GM23248 (cell line): ENCODE data around the gene EEPD1. TPM values are rescaled to one million over a fixed set of nuclear protein-coding genes. Genes with fewer than 3 reads are reported as not detected.

Experiments used
- DNase-seq: peaks from one replicate; pipeline ENCODE4 v3.0.0-alpha.2; 2015
- H2AFZ ChIP-seq: fragments of 200-600 bp; sonication (generic); 2 replicates; pipeline ENCODE4 v1.6.1; 2016; ENCODE audit warnings: antibody characterized with exemption
- H3F3A ChIP-seq: fragments of 200-600 bp; sonication (generic); 2 replicates; pipeline ENCODE4 v1.6.1; 2016; ENCODE audit warnings: mild to moderate bottlenecking, antibody characterized with exemption, mixed run types; ENCODE audit not compliant: insufficient read depth
- H3K27ac ChIP-seq: fragments of 200-600 bp; sonication (generic); 2 replicates; pipeline ENCODE4 v1.5.1; 2016; ENCODE audit warnings: mild to moderate bottlenecking
- H3K27me3 ChIP-seq: fragments of 200-600 bp; sonication (generic); replicated peaks from 2 replicates; pipeline ENCODE4 v1.6.1; 2016; ENCODE audit warnings: mild to moderate bottlenecking; ENCODE audit not compliant: insufficient read depth
- H3K36me3 ChIP-seq: fragments of 200-600 bp; sonication (generic); 2 replicates; pipeline ENCODE4 v1.6.1; 2016; ENCODE audit warnings: low read depth, mild to moderate bottlenecking
- H3K4me1 ChIP-seq: fragments of 200-600 bp; sonication (generic); 2 replicates; pipeline ENCODE4 v1.6.1; 2016; ENCODE audit warnings: mild to moderate bottlenecking; ENCODE audit not compliant: insufficient read depth
- H3K4me2 ChIP-seq: fragments of 200-600 bp; sonication (generic); one replicate; pipeline ENCODE4 v1.6.1; 2016; ENCODE audit warnings: mild to moderate bottlenecking; ENCODE audit not compliant: unreplicated experiment
- H3K4me3 ChIP-seq: fragments of 200-600 bp; sonication (generic); 2 replicates; pipeline ENCODE4 v1.5.1; 2016; ENCODE audit warnings: mild to moderate bottlenecking
- H3K79me2 ChIP-seq: fragments of 200-600 bp; sonication (generic); 2 replicates; pipeline ENCODE4 v1.6.1; 2016; ENCODE audit warnings: mild to moderate bottlenecking; ENCODE audit not compliant: insufficient read depth
- H3K9ac ChIP-seq: fragments of 200-600 bp; sonication (generic); 2 replicates; pipeline ENCODE4 v1.6.1; 2016; ENCODE audit warnings: mild to moderate bottlenecking
- H3K9me2 ChIP-seq: fragments of 200-600 bp; sonication (generic); 2 replicates; pipeline ENCODE4 v1.6.1; 2016; ENCODE audit warnings: mixed run types, mild to moderate bottlenecking, moderate library complexity; ENCODE audit not compliant: insufficient read depth
- H3K9me3 ChIP-seq: fragments of 200-600 bp; sonication (generic); one replicate; pipeline ENCODE4 v1.6.1; 2017; ENCODE audit warnings: low read depth
- H4K20me1 ChIP-seq: fragments of 200-600 bp; sonication (generic); 2 replicates; pipeline ENCODE4 v1.6.0; 2016; ENCODE audit not compliant: insufficient read depth
- EZH2 ChIP-seq: fragments of 200-600 bp; sonication (generic); IDR thresholded peaks from 2 replicates; pipeline ENCODE4 v1.6.1; 2018; ENCODE audit warnings: antibody characterized with exemption, mild to moderate bottlenecking; ENCODE audit not compliant: insufficient read depth, poor library complexity, severe bottlenecking
- EZH2phosphoT487 ChIP-seq: fragments of 200-600 bp; sonication (generic); IDR thresholded peaks from 2 replicates; pipeline ENCODE4 v1.6.1; 2018; ENCODE audit warnings: antibody characterized with exemption, moderate library complexity, mild to moderate bottlenecking, low read depth; ENCODE audit not compliant: insufficient read depth
- WGBS, 2 experiments: methylation state at CpG; one replicate each; pipeline ENCODE4 v1.1.6; 2015 to 2017; ENCODE audit warnings: low lambda C conversion rate in 2 of 2, low coverage in 1 of 2; ENCODE audit errors: missing lambda C conversion rate in 2 of 2; 5-methylcytosine and 5-hydroxymethylcytosine counted together
- in situ Hi-C: fragments of 300-500 bp; cut with MboI; formaldehyde crosslinking; loops from 2 replicates; pipeline ENCODE4 v1.15.0; 2020
- polyA plus RNA-seq: library from polyadenylated mRNA; unstranded; fragments of >200 nt; fragmentation: Nextera tagmentation; extraction: Ambion mirVana; gene quantifications from 2 replicates; pipeline ENCODE4 v1.2.1, GENCODE V29; 2016
- total RNA-seq: library from RNA; depleted of rRNA; stranded (reverse); fragments of >200 nt; shearing (Covaris generic); gene quantifications from 2 replicates; pipeline ENCODE4 v1.2.3, GENCODE V29; 2014

EEPD1 gene
- total and polyA plus RNA-seq, 2 experiments from 2014 or later, result 1.6 to 5.2 TPM

GRCh38 chr7:36128448-36129047, 24.5 kb upstream of the EEPD1 start:
- H3K9ac ChIP-seq, result peak overlapping the region; percentile 77
- peak; percentile 97 for DNase-seq
- H3K4me2 ChIP-seq, result peak overlapping the region; percentile 74
- no peaks in the 10 kb centered on the region for H3K79me2 ChIP-seq
- H4K20me1 ChIP-seq, result no peaks in the 10 kb centered on the region
- in situ Hi-C loops, result no loop called here
- H3K9me3 ChIP-seq, result no peaks in the 10 kb centered on the region
- H3K9me2 ChIP-seq, result no peaks in the 10 kb centered on the region
- no peaks in the 10 kb centered on the region for H3K27me3 ChIP-seq
- peak overlapping the region; percentile 77 for H2AFZ ChIP-seq
- H3K36me3 ChIP-seq, result no peaks in the 10 kb centered on the region
- TF ChIP-seq EZH2 (no peak), EZH2phosphoT487 (no peak)
- H3K4me3 ChIP-seq, result peak overlapping the region; percentile 54
- peaks cover 8% of the 10 kb centered on the region for H3K4me1 ChIP-seq
- peak overlapping the region; percentile 89 for H3K27ac ChIP-seq
- no peaks in the 10 kb centered on the region for H3F3A ChIP-seq
- WGBS, 2 experiments, result 1 to 2% methylated on average over 10 of the region's 10 CpGs

DNA sequence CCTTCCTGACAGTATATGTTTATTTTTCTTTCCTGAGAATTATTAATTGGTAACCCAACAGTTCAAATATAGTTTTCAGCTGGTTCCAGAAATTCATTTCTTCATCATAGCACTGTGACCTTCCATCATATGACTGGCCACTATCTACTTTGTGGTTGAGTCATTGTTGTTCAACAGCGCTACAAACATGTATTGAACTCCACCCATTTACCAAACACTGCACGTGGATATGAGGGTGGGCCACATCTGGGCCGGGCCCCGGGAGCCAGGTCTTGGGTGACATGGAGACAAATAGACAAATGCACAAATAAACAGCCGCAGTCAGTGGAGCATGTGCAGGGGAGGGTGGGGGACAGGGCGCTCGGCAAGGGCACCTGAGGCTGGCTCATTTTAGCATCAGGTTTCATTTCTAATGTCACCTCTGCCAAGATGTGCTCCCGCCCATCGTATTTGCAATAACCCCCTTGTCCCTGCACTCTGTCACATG, 24.0 kb upstream of the EEPD1 start:
- Histone ChIP-seq H3K4me3 (peak overlapping the region; percentile 54), H3F3A (no peaks in the 10 kb centered on the region), H3K36me3 (no peaks in the 10 kb centered on the region), H3K9ac (peak overlapping the region; percentile 77), H3K79me2 (no peaks in the 10 kb centered on the region), H3K9me2 (no peaks in the 10 kb centered on the region), H2AFZ (peak overlapping the region; percentile 77; the same call in 1 of the 2 replicates), H3K9me3 (no peaks in the 10 kb centered on the region), H3K27ac (peak overlapping the region; percentile 89), H3K4me2 (peak overlapping the region; percentile 74), H4K20me1 (no peaks in the 10 kb centered on the region), H3K27me3 (no peaks in the 10 kb centered on the region), H3K4me1 (peaks cover 8% of the 10 kb centered on the region)
- WGBS, 2 experiments, result 15 to 16% methylated on average over 9 of the region's 9 CpGs
- in situ Hi-C loops, result no loop called here
- TF ChIP-seq EZH2phosphoT487, result no peak
- no peak for TF ChIP-seq EZH2
- peak; percentile 83 for DNase-seq

DNA sequence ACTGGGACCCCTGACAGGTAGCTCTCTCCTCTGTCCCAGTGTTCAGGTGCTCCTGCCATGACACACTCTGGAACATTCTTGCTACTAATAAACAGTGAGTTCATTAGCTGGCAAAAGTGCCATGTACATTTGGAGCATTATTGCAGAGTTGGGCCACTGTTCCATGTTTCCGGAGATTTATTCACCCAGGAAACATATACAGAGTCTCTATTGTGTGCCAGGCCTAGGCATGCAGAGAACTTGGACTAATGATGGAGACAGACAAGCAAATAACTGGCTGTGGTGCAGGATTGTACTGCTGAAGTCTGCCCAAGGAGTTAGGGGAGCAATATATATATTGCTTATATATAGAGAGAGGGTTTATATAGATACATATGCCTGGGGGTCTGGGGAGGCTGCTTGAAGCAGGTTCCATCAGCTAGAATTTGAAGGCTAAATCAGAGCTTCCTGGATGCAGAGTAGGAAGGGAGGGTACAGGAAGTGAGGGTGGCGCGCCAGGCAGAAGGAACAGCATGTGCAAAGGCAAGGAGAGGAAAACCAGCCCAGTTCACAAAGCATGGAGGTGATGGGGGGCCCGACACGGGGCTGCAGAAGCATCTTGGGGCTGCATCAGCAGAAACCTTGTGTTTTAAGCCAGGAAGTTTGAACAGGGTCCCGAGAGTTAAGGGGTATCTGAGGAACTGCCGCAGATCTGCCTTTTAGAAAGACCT, 22.7 kb upstream of the EEPD1 start:
- Histone ChIP-seq H3K9me3 (no peaks in the 10 kb centered on the region), H2AFZ (0 out of 2 replicates have a peak overlapping the region, but pooled peaks have one; percentile 66), H3K9ac (no peak overlapping the region), H3K4me2 (no peak overlapping the region), H4K20me1 (no peaks in the 10 kb centered on the region), H3K36me3 (no peaks in the 10 kb centered on the region), H3K9me2 (no peaks in the 10 kb centered on the region), H3K4me3 (no peak overlapping the region), H3K27ac (no peak overlapping the region), H3K4me1 (peaks cover 8% of the 10 kb centered on the region), H3K27me3 (no peaks in the 10 kb centered on the region), H3F3A (no peaks in the 10 kb centered on the region), H3K79me2 (no peaks in the 10 kb centered on the region)
- WGBS, 2 experiments, result 91 to 92% methylated on average over 7 of the region's 7 CpGs
- no peak for DNase-seq
- TF ChIP-seq EZH2phosphoT487 (no peak), EZH2 (no peak)
- in situ Hi-C loops, result no loop called here

GRCh38 chr7:36131026-36131425, 22.0 kb upstream of the EEPD1 start:
- in situ Hi-C loops, result no loop called here
- no peaks in the 10 kb centered on the region for H3K9me2 ChIP-seq
- H3K4me1 ChIP-seq, result peaks cover 8% of the 10 kb centered on the region
- no peak overlapping the region for H3K9ac ChIP-seq
- H3K79me2 ChIP-seq, result no peaks in the 10 kb centered on the region
- peak; percentile 55 for DNase-seq
- no peaks in the 10 kb centered on the region for H3K27me3 ChIP-seq
- 31 to 40% methylated on average over 4 of the region's 4 CpGs for WGBS, 2 experiments
- no peak overlapping the region for H3K4me3 ChIP-seq
- no peaks in the 10 kb centered on the region for H4K20me1 ChIP-seq
- no peaks in the 10 kb centered on the region for H3K9me3 ChIP-seq
- peak overlapping the region; percentile 66 for H2AFZ ChIP-seq
- no peaks in the 10 kb centered on the region for H3K36me3 ChIP-seq
- TF ChIP-seq EZH2 (no peak), EZH2phosphoT487 (no peak)
- no peak overlapping the region for H3K27ac ChIP-seq
- H3F3A ChIP-seq, result no peaks in the 10 kb centered on the region
- no peak overlapping the region for H3K4me2 ChIP-seq
